Kidney (tissue), 14 donors: ENCODE measurements around the gene AVL9. TPM values are rescaled to one million over a fixed set of nuclear protein-coding genes. Genes with fewer than 3 reads are reported as not detected.

Experiments used
- DNase-seq, 5 donors: peaks; one replicate each; pipeline ENCODE4 v3.0.0-alpha.2; 2013 to 2020
- FAIRE-seq: peaks from 2 replicates; lab custom pipeline; 2012; peaks lifted over from hg19 to GRCh38; lab: Jason Lieb, UNC
- H3K27ac ChIP-seq, 2 donors: one replicate each; pipeline ENCODE4 v1.7.0; 2013; ENCODE audit warnings: low read depth in 2 of 2, low read length in 2 of 2, inconsistent platforms in 1 of 2
- H3K27me3 ChIP-seq: one replicate; pipeline ENCODE4 v1.7.1; 2013; ENCODE audit warnings: low read length, inconsistent platforms; ENCODE audit not compliant: control insufficient read depth, insufficient read depth
- H3K36me3 ChIP-seq, 3 donors: one replicate each; pipeline versions ENCODE4 v1.7.0 to v1.7.1; 2013; ENCODE audit warnings: low read length in 3 of 3, control low read depth in 1 of 3, inconsistent platforms in 1 of 3; ENCODE audit not compliant: insufficient read depth in 3 of 3, control insufficient read depth in 2 of 3
- H3K4me1 ChIP-seq, 3 donors: one replicate each; pipeline versions ENCODE4 v1.7.0 to v1.7.1; 2013; ENCODE audit warnings: low read length in 3 of 3, inconsistent platforms in 1 of 3, low read depth in 1 of 3; ENCODE audit not compliant: control insufficient read depth in 2 of 3, insufficient read depth in 2 of 3
- H3K4me3 ChIP-seq, 3 donors: one replicate each; pipeline versions ENCODE4 v1.7.0 to v1.8.1; 2013; ENCODE audit warnings: low read length in 3 of 3, control low read depth in 1 of 3, inconsistent platforms in 1 of 3
- H3K9ac ChIP-seq, 3 donors: one replicate each; pipeline versions ENCODE4 v1.7.0 to v1.7.1; 2013; ENCODE audit warnings: low read length in 3 of 3, control low read depth in 1 of 3, inconsistent platforms in 1 of 3
- H3K9me3 ChIP-seq, 3 donors: one replicate each; pipeline versions ENCODE4 v1.7.0 to v1.7.1; 2013; ENCODE audit warnings: low read length in 3 of 3, control low read depth in 1 of 3, inconsistent platforms in 1 of 3; ENCODE audit not compliant: control insufficient read depth in 2 of 3, insufficient read depth in 1 of 3
- intact Hi-C: fragments of 100-400 bp; cut with DNase I; formaldehyde crosslinking; loops from one replicate; pipeline ENCODE4 v1.11.1; 2022
- polyA plus RNA-seq: library from polyadenylated mRNA; stranded (reverse); fragments of 350-450 nt; fragmentation: Illumina TruSeq; extraction: RNeasy Lipid Tissue Mini Kit (QIAGEN cat#74804); gene quantifications from one replicate; pipeline ENCODE4 v1.2.3, GENCODE V29; 2014; ENCODE audit warnings: low read depth, low replicate concordance; ENCODE audit not compliant: insufficient read depth
- total RNA-seq: library from RNA; stranded (reverse); fragmentation: NEBNext Ultra II Directional; extraction: Animal tissue kit (Norgen Biotek cat#: 25700); gene quantifications from one replicate; pipeline ENCODE4 v1.2.1, GENCODE V29; 2021
- TF ChIP-seq, protein P1 (sequence below): IDR thresholded peaks from 3 replicates; pipeline ENCODE4 v1.5.1; 2012; ENCODE audit warnings: mild to moderate bottlenecking, moderate library complexity, borderline replicate concordance; ENCODE audit not compliant: insufficient read depth; ENCODE audit errors: extremely low read depth
- donor health status: control.
- donor health status: control.
- donor health status: control.
- donor health status: control.
- donor health status: control.
- donor health status: DM: yes; HTN: yes; CAD: no.
- donor health status: Normal renal cell carcinoma (clear cell type).

Gene AVL9
- total and polyA plus RNA-seq, 2 donors from 2014 or later: 7.9 to 39.9 TPM

DNA sequence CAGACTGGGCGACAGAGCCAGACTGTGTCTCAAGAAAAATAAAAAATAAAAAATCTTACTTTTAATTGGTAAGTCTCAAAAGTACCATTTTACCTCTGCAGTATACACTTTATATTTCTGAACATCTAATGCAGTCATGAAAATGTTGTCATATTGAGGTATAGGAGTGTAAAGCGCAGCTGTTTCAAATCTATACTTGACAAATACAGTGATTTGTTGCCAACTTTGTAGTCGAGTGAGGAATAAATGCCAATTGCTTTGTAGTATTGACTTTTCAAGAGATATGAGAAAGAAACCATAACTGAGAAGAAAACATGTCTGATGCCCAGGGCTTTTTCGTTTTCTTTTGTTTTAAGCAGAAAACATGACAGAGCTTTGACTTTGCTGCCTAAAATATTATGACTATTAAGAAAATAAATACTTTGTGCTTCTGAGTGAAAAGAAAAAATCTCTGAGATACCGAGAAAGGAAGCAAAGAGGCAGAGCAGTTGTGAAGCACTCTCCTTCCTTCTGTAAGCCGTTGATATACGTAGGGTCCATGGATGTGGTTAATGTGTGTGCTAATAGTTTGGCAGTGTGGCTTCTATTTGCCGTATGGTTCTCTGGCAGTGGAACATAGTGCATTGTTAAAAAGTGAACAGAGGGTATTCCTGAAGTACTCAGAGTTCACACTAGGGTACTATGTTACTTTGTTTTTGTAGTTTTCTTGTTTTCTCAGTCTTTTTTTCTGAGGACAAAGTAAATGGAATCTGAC, 38.2 kb downstream of the AVL9 start:
- Histone ChIP-seq H3K9ac (no peak overlapping the region), H3K27me3 (no peaks in the 10 kb centered on the region), H3K36me3 (no peaks in the 10 kb centered on the region), H3K4me3 (no peak overlapping the region), H3K27ac (no peak overlapping the region), H3K9me3 (no peaks in the 10 kb centered on the region), H3K4me1 (peaks cover 0 to 7% (median 3%) of the 10 kb centered on the region in 3 donors)
- TF ChIP-seq, protein P1, sequence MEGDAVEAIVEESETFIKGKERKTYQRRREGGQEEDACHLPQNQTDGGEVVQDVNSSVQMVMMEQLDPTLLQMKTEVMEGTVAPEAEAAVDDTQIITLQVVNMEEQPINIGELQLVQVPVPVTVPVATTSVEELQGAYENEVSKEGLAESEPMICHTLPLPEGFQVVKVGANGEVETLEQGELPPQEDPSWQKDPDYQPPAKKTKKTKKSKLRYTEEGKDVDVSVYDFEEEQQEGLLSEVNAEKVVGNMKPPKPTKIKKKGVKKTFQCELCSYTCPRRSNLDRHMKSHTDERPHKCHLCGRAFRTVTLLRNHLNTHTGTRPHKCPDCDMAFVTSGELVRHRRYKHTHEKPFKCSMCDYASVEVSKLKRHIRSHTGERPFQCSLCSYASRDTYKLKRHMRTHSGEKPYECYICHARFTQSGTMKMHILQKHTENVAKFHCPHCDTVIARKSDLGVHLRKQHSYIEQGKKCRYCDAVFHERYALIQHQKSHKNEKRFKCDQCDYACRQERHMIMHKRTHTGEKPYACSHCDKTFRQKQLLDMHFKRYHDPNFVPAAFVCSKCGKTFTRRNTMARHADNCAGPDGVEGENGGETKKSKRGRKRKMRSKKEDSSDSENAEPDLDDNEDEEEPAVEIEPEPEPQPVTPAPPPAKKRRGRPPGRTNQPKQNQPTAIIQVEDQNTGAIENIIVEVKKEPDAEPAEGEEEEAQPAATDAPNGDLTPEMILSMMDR: no peak
- intact Hi-C loops: no loop called here
- FAIRE-seq: no peak
- DNase-seq: peak in 1 of 5 donors; percentile 4

DNA sequence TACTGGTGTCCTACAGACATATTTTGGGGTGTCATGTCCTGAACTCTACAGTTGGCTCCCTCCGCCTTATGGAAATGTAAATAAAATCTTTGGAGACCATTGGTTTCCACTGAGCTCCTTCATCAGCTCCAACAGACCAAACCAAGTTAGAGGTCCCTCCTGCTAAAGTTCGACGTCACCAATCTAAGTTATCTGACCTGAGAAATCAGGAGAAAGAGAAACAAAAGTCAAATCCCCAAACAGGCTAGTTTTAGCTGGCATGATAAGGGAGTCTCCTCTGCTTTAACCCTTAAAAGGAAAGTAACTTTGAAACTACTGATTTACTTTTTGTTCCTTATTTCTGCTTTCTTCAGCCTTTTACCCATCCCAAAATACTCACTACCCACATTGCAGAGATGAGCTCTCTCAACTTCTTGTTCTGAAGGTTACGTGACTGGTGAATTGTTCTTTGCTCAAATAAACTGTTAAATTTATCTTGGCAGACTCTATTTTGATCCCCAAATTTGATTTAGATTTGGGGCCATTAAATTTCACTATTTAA, 39.9 kb downstream of the AVL9 start:
- peaks cover 0 to 7% (median 3%) of the 10 kb centered on the region in 3 donors for H3K4me1 ChIP-seq
- H3K4me3 ChIP-seq: no peak overlapping the region
- no peaks in the 10 kb centered on the region for H3K36me3 ChIP-seq
- no peaks in the 10 kb centered on the region for H3K9me3 ChIP-seq
- DNase-seq (no peak), FAIRE-seq (no peak)
- H3K27me3 ChIP-seq: no peaks in the 10 kb centered on the region
- TF ChIP-seq, protein P1: no peak
- H3K27ac ChIP-seq: no peak overlapping the region
- intact Hi-C loops: no loop called here
- H3K9ac ChIP-seq: no peak overlapping the region

DNA sequence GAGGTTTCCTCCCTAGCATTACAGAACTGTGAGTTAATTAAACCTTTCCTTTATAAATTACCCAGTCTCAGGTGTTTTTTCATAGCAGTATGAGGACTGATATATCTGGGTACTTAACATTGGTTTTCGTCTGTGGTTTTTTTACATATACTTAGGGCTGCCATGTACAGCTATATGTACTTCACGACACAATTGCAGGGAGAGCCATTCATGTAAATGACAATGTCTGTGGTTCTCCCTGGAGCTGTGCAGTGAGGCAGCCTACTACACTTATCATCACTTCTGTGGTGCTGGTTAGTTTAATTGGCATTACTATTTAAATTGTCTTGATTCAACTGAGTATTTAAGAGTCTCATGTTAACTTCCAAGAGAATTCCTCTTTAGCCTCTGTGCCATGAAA, 40.7 kb downstream of the AVL9 start:
- TF ChIP-seq, protein P1: no peak
- H3K36me3 ChIP-seq: no peaks in the 10 kb centered on the region

More for the DNA sequence above, 40.7 kb downstream of the AVL9 start:
- Histone ChIP-seq H3K9me3 (no peaks in the 10 kb centered on the region), H3K27ac (no peak overlapping the region), H3K4me1 (peaks cover 0 to 7% (median 3%) of the 10 kb centered on the region in 3 donors), H3K27me3 (no peaks in the 10 kb centered on the region), H3K9ac (no peak overlapping the region), H3K4me3 (no peak overlapping the region)
- DNase-seq (no peak), FAIRE-seq (no peak)
- intact Hi-C loops: no loop called here
